GM19025 (cell line): ENCODE measurements around the gene ZWILCH.

ENCODE experiments used
- ATAC-seq: cut with Tn5 transposase; IDR thresholded peaks from one replicate; pipeline ENCODE4 v1.9.1; 2021; ENCODE audit warnings: mild to moderate bottlenecking, low read depth, moderate library complexity; ENCODE audit not compliant: unreplicated experiment

Gene ZWILCH

DNA sequence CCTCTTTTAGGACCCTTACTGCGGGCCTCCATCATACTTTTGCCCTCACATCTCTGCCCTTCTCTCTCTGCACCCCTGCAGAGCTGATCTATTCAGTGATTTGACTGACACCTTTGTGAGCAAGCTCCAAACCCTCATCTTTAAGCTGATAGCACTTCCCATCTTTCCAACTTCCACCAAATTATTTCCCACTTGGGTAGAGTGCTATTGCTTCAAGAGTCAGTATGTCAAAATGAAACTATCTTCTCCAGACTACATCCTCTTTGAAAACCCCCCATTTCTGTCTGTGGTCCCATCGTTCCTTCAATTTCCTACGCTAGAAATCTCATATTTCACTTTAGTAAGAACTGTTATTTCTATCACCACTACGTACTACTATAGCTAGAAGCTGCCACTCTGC, 19.7 kb downstream of the ZWILCH start:
- ATAC-seq = no peak

DNA sequence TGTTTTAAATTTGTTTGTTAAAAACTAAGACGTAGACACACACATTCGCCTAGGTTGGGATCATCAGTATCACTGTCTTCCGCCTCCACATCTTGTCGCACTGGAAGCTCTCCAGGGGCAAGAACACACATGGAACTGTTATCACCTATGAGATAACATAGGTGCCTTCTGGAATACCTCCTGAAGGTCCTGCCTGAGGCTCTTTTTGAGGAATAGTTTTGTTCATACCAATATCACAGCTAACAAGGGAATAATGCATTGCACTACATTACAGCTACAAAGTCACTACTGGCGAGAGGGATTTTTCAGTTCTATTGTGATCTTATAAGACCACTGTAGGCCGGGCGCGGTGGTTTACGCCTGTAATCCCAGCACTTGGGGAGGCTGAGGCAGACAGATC, 29.9 kb downstream of the ZWILCH start:
- no peak for ATAC-seq

DNA sequence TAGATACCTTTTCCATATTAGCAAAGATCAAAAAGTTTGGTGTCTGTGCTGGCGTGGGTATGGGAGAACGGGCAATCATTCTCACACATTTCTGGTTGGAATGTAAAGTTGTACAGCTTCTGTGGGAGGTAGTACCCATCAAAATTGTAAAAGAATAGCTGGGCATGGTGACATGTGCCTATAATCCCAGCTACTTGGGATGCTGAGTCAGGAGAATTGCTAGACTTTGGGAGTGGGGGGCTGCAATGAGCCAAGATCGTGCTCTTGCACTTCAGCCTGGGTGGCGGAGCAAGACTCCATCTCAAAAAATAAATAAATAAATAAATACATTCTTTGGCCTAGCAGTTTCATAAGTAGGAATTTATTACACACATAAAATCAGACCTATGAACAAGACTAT, 37.8 kb downstream of the ZWILCH start:
- no peak for ATAC-seq

GRCh38 chr15:66545255-66545654, 40.1 kb downstream of the ZWILCH start:
- no peak for ATAC-seq

DNA sequence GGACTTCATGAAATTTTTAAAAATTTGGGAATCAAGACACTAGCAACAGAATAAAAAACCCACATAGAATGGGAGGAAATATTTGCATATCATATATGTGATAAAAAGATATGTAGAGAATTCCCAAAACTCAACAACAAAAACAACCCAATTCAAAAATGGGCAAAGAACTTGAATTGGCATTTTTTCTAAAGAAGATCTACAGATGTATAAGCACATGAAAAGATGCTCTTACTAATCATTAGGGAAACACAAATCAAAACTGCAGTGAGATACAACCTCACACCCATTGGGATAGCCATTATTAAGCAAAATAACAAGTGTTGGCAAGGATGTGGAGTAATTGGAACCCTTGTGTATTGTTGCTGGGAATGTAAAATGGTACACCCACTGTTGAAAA, 50.6 kb downstream of the ZWILCH start:
- no peak for ATAC-seq

DNA sequence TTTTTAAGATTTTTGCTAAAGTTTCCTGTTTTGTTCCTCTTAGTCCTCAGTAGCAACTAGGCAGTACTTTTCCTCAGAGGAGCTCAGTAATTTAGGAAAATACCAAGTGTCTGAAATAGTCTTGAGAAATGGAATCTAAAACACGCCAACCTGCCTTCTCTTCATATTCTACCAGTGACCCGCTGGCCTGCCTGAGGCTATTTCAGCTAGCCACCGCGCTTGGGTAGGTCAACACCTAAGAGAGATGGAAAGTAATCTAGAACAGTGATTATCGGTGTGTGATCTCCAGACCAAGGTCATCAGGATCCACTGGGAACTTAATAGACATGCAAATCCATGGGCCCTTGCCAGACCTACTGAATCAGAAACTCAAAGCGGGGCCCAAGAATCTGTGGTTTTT, 53.1 kb downstream of the ZWILCH start:
- no peak for ATAC-seq

- no peak for ATAC-seq
Observed at GRCh38 chr15:66560856-66561525, 55.9 kb downstream of the ZWILCH start.

DNA sequence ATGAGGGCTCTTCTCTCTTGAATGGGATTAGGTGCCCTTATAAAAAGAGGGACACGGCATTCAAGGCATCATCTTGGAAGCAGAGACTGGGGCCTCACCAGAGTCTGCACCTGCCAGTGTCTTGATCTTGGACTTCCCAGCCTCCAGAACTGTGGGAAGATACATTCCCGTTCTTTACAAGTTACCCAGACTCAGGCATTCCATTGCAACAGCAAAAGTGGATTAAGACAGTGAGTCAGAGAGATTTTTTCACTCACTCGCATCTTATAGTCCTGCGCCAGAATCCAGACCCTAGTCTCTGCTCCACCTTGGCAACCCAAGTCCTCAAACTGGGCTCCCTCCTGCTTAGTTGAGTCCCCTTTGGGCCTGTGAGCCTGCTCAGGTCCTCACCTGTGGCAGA, 58.0 kb downstream of the ZWILCH start:
- ATAC-seq = no peak

GRCh38 chr15:66563566-66564110, 58.5 kb downstream of the ZWILCH start:
- no peak for ATAC-seq

DNA sequence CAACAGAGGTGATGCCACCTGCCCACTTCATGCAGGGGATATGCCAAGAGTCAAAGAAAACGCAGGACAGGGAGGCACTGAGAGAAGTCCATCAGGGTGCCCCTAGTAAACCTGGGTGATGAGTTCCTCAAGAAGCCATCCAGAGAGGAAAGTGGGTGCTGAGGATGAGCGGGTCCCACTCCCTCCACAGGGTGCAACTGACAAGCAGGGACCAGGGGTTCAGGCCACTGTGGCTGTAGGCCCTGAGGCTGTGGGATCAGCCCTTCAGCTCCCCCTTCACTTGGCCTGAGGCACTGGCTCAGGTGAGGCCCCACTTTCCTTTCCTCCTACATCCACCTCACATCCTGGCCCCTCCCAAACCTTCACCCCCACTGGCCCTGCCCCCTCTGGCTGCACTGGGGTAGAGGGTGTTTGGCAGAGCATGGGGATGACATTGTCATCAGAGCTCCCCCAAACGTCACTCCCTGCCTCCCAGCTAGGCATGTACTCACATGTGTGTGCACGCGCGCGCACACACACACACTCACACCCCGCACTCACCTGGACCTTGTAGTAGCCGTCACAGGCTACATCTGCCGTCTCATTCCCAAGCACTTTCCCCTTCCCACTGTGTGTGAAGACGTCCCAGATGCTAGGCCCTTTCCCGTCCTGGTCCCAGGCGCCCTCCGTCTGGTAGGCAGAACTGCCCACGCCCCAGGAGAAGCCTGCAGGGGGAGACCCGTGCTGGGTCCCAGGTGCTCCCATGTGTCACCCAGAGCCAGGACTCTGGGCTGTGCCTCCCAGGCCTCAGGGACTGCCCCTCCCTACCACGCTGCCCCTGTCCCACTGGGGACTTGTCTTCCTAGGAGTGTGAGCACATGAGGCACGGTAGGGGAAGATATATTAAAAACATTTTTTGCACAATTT, 59.3 kb downstream of the ZWILCH start:
- no peak for ATAC-seq

GRCh38 chr15:66565141-66565641, 60.1 kb downstream of the ZWILCH start:
- no peak for ATAC-seq

- no peak for ATAC-seq
Observed at GRCh38 chr15:66565741-66566144, 60.6 kb downstream of the ZWILCH start, which contains the start of gene LCTL. Gene LCTL, minus strand, starts transcription at chr15:66565998. Its CDS starts 633 bp downstream, at chr15:66565365.

GRCh38 chr15:66566963-66567531, 61.9 kb downstream of the ZWILCH start:
- no peak for ATAC-seq

DNA sequence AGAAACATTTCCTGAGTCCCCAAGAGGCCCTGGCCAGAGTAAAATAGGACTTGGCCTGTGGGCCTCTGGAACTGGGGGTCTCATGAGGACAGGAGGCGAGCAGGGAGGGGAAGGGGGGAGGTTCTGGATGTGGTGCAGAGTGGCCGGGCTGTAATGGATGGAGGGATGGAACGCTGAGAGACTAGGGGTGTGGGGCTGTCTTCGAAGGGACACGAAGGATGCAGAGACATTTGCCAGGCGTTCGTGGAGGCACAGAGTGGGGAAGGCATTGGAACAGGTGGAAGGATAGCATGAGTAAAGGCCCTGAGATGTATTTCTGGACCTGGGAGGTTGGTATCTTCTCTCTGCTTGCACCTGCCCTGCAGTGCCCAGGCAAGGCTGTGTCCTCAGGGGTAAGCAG, 62.8 kb downstream of the ZWILCH start:
- ATAC-seq = no peak

GRCh38 chr15:66569461-66570137, 64.5 kb downstream of the ZWILCH start:
- ATAC-seq = no peak

- ATAC-seq = no peak
Observed at GRCh38 chr15:66570327-66570726, 65.2 kb downstream of the ZWILCH start.

- ATAC-seq = no peak
Observed at GRCh38 chr15:66570842-66571478, 65.8 kb downstream of the ZWILCH start.

- no peak for ATAC-seq
Observed at GRCh38 chr15:66572146-66572545, 67.0 kb downstream of the ZWILCH start.

- no peak for ATAC-seq
Observed at GRCh38 chr15:66573348-66573718, 68.2 kb downstream of the ZWILCH start.
